ENCODE results near the gene ZBTB7C.

DNA sequence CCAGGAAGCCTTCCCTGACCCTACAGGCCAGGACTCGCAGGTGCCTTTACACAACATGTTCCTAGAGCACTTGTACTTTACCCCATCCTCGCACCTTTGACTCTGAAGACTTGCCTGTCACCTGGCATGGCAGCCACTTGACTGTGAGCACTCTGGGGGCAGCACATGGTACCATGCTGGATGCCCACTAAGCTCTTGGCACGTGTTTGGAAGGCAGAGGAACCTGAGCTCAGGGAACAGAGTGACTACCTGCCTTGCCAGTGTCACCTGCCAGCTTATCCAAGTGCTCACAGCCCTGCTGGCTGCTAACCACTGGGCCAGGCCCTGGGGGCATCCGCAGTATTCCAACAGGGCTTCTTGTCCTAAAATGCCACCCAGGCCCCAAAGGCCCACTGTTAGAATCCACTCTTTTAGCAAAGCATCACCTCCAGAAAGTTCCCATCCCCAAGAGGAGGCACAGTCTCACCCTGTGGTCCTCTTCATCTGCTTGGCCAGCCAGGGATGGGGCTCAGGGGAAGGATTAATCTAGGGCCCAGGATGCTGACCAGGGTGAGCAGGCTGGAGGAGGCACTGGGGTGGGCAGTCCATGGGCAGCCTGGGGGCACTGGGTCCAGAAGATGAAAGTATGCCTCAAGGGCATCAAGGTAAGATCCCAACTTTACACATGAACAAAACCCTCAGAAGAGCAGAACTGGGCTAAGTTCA lies 57.0 kb downstream of the ZBTB7C start:
- TF ChIP-seq POLR2AphosphoS5 (IDR thresholded peaks at IDR 0.05) (no peak), POLR2A (IDR thresholded peaks at IDR 0.05) (no peak)
